Sigmoid colon (tissue), 7 donors: Measurements from ENCODE around the gene CUX1. TPM values are rescaled to one million over a fixed set of nuclear protein-coding genes. Genes with fewer than 3 reads are reported as not detected.

Experiments used
- DNase-seq: peaks from one replicate; pipeline ENCODE4 v3.0.0-alpha.2; 2019
- H3K27ac ChIP-seq, 4 donors: fragments of 200-600 bp; sonication (generic); one replicate each; pipeline ENCODE4 v1.5.1; 2016 to 2019; ENCODE audit warnings: mild to moderate bottlenecking in 1 of 4
- H3K27me3 ChIP-seq, 3 donors: fragments of 200-600 bp; sonication (generic); one replicate each; pipeline ENCODE4 v1.5.1; 2019; ENCODE audit warnings: mild to moderate bottlenecking in 1 of 3
- H3K36me3 ChIP-seq, 4 donors: fragments of 200-600 bp; sonication (generic); one replicate each; pipeline ENCODE4 v1.5.1; 2016 to 2019
- H3K4me1 ChIP-seq, 4 donors: fragments of 200-600 bp; sonication (generic); one replicate each; pipeline ENCODE4 v1.5.1; 2017 to 2019
- H3K4me3 ChIP-seq, 4 donors: fragments of 200-600 bp; sonication (generic); one replicate each; pipeline ENCODE4 v1.5.1; 2017 to 2019; ENCODE audit warnings: mild to moderate bottlenecking in 2 of 4, moderate library complexity in 1 of 4
- H3K9me3 ChIP-seq, 4 donors: fragments of 200-600 bp in 3 of 4; sonication (generic) in 3 of 4; one replicate each; pipeline versions ENCODE4 v1.5.1 to v1.6.1; 2013 to 2019
- CTCF ChIP-seq, 4 experiments: fragments of 450-650 bp in 3 of 4; fragments of 200-600 bp in 1 of 4; IDR thresholded peaks; one replicate each; pipeline ENCODE4 v1.5.1; 2016 to 2019; ENCODE audit warnings: antibody characterized with exemption in 4 of 4, mild to moderate bottlenecking in 3 of 4, moderate library complexity in 2 of 4
- EP300 ChIP-seq, 4 donors: sonication (generic); formaldehyde crosslinking; IDR thresholded peaks; one replicate each; pipeline ENCODE4 v1.6.1; 2017; ENCODE audit warnings: antibody characterized with exemption in 4 of 4
- POLR2A ChIP-seq, 2 donors: fragments of 450-650 bp; IDR thresholded peaks; one replicate each; pipeline ENCODE4 v1.6.1; 2016; ENCODE audit warnings: antibody characterized with exemption in 2 of 2, mild to moderate bottlenecking in 2 of 2, moderate library complexity in 2 of 2
- POLR2AphosphoS5 ChIP-seq, 4 donors: sonication (generic); formaldehyde crosslinking; IDR thresholded peaks; one replicate each; pipeline ENCODE4 v1.6.1; 2017; ENCODE audit warnings: antibody characterized with exemption in 4 of 4
- WGBS, 2 donors: extraction: QIAGEN DNeasy Blood & Tissue Kit; methylation state at CpG; one replicate each; pipeline ENCODE4 v1.1.7; 2013; 5-methylcytosine and 5-hydroxymethylcytosine counted together
- intact Hi-C: fragments of 100-400 bp; cut with DNase I; formaldehyde crosslinking; loops from one replicate; pipeline ENCODE4 v1.15.1; 2023
- polyA plus RNA-seq, 3 donors: library from polyadenylated mRNA; stranded (reverse); fragments of 200-250 nt; gene quantifications; one replicate each; pipeline ENCODE4 v1.2.3, GENCODE V29; 2013
- total RNA-seq, 4 donors: library from RNA; depleted of rRNA; stranded (reverse); fragments of >200 nt; gene quantifications; one replicate each; pipeline ENCODE4 v1.1.0, GENCODE V29; 2016
- donor health status: healthy with polysubstance abuse.
- donor health status: Bipolar disorder and iron deficiency.
- donor health status: healthy.

Gene CUX1
- total and polyA plus RNA-seq, 7 donors, result 46.7 to 127 (median 49.9) TPM

GRCh38 chr7:102018876-102019275 is 201.4 kb downstream of the CUX1 start:
- Histone ChIP-seq H3K9me3 (no peaks in the 10 kb centered on the region), H3K27me3 (no peaks in the 10 kb centered on the region), H3K4me1 (peaks cover 0 to 14% (median 12%) of the 10 kb centered on the region in 4 donors), H3K36me3 (no peaks in the 10 kb centered on the region), H3K27ac (no peak overlapping the region), H3K4me3 (no peak overlapping the region)
- no peak for DNase-seq
- intact Hi-C loops, result no loop called here
- WGBS, 2 donors, result 93 to 95% methylated on average over 12 of the region's 12 CpGs
- TF ChIP-seq POLR2A (IDR thresholded peaks at IDR 0.05), result no peak
- no peak for TF ChIP-seq POLR2AphosphoS5 (IDR thresholded peaks at IDR 0.05)

GRCh38 chr7:102019461-102019860 is 202.0 kb downstream of the CUX1 start:
- Histone ChIP-seq H3K4me1 (peaks cover 0 to 19% (median 17%) of the 10 kb centered on the region in 4 donors), H3K27ac (no peak overlapping the region), H3K9me3 (no peaks in the 10 kb centered on the region), H3K27me3 (no peaks in the 10 kb centered on the region), H3K36me3 (no peaks in the 10 kb centered on the region), H3K4me3 (no peak overlapping the region)
- intact Hi-C loops, result no loop called here
- no peak for DNase-seq
- WGBS, 2 donors, result 95 to 96% methylated on average over 7 of the region's 7 CpGs
- TF ChIP-seq POLR2A (IDR thresholded peaks at IDR 0.05), result no peak
- no peak for TF ChIP-seq EP300 (IDR thresholded peaks at IDR 0.05)
- TF ChIP-seq CTCF (IDR thresholded peaks at IDR 0.05), result no peak

GRCh38 chr7:102021841-102022618 is 204.6 kb downstream of the CUX1 start:
- peaks cover 0 to 23% (median 18%) of the 10 kb centered on the region in 4 donors for H3K4me1 ChIP-seq
- no peak overlapping the region for H3K4me3 ChIP-seq
- intact Hi-C loops, result no loop called here
- no peak for DNase-seq
- no peak overlapping the region for H3K27ac ChIP-seq
- TF ChIP-seq POLR2A (IDR thresholded peaks at IDR 0.05) (no peak), CTCF (IDR thresholded peaks at IDR 0.05) (no peak), EP300 (IDR thresholded peaks at IDR 0.05) (no peak), POLR2AphosphoS5 (IDR thresholded peaks at IDR 0.05) (no peak)
- WGBS, 2 donors, result 95% methylated on average over 24 of the region's 24 CpGs
- H3K9me3 ChIP-seq, result no peaks in the 10 kb centered on the region
- H3K36me3 ChIP-seq, result no peaks in the 10 kb centered on the region
- H3K27me3 ChIP-seq, result no peaks in the 10 kb centered on the region

DNA sequence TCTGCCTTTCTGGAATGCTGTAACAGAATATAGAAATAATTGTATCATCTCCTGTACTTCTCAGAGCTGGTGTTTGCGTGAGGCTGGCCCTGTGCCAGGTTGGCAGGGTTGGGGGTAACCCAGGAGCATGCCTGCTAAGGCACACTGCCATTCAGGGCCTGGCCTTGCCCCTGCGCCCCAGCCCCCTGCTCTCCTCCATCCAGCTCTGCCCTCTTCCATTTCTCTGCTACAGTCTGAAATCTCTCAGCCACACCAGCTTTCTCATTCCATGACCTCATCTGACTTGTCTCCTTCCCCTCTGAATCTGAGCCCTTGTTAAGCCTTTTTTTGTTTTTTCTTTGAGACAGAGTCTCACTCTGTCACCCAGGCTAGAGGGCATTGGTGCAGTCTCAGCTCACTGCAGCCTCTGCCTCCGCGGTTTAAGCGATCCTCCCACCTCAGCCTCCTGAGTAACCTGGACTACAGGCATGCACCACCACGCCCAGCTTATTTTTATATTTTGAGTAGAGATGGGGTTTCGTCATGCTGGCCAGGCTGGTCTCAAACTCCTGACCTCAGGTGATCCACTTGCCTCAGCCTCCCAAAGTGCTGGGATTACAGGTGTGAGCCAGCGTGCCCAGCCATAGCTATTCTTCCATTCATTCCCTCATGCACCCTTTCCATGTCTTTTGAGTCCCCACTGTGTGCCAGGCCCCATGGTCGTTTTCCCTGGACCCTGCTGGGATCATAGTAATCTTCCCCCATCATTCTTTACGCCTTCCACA is 206.8 kb downstream of the CUX1 start:
- 73 to 80% methylated on average over 10 of the region's 10 CpGs for WGBS, 2 donors

More for the DNA sequence above, 206.8 kb downstream of the CUX1 start:
- no peak for DNase-seq
- H3K4me3 ChIP-seq, result no peak overlapping the region
- no peaks in the 10 kb centered on the region for H3K27me3 ChIP-seq
- peaks cover 0 to 11% (median 0%) of the 10 kb centered on the region in 4 donors for H3K36me3 ChIP-seq
- peaks cover 0 to 23% (median 18%) of the 10 kb centered on the region in 4 donors for H3K4me1 ChIP-seq
- intact Hi-C loops, result no loop called here
- H3K9me3 ChIP-seq, result no peaks in the 10 kb centered on the region
- H3K27ac ChIP-seq, result no peak overlapping the region
- TF ChIP-seq EP300 (IDR thresholded peaks at IDR 0.05) (no peak), POLR2AphosphoS5 (IDR thresholded peaks at IDR 0.05) (no peak), POLR2A (IDR thresholded peaks at IDR 0.05) (no peak), CTCF (IDR thresholded peaks at IDR 0.05) (no peak)
